ENCODE results near the gene MAGEB6B.
"Not testable (repeated sequence)": the region's sequence is repeated elsewhere in the genome, so short reads cannot be mapped to it uniquely, and the experiment has no call there.

MAGEB6B gene

GRCh38 chrX:26160301-26160700 is at the start of gene MAGEB6B:
TSS of gene MAGEB6B (plus strand) at chrX:26160601. CDS start at chrX:26160601, 0 bp downstream.
- DNase-seq = no peak

- no peak for DNase-seq
These were observed 22.1 kb upstream of the MAGEB6B start, which contains the start of gene MAGEB18 for GRCh38 chrX:26138274-26138673. TSS of gene MAGEB18 (plus strand) at chrX:26138343. CDS start at chrX:26138986, 643 bp downstream.

- no peak for DNase-seq
These were observed 14.4 kb upstream of the MAGEB6B start for GRCh38 chrX:26146024-26146423.

- DNase-seq = no peak
These were observed 31.8 kb downstream of the MAGEB6B start, which contains the start of gene MAGEB6 for GRCh38 chrX:26192204-26192603. TSS of gene MAGEB6 (plus strand) at chrX:26192440. CDS start at chrX:26193847, 1,407 bp downstream.

- DNase-seq = no peak
These were observed 43.2 kb downstream of the MAGEB6B start for GRCh38 chrX:26203561-26203960.

- not testable (repeated sequence) for DNase-seq
These were observed 44.3 kb downstream of the MAGEB6B start for GRCh38 chrX:26204717-26205116.

- no peak for DNase-seq
These were observed 47.6 kb downstream of the MAGEB6B start for GRCh38 chrX:26208012-26208411.

Data from activated naive CD4-positive, alpha-beta T cell treated with anti-CD3 and anti-CD28 coated beads, Interleukin-2, amount 50 U/mL, for 16 hours (primary cell).